Stomach (tissue), 9 donors: Measurements from ENCODE around the gene ALKBH8. TPM values are rescaled to one million over a fixed set of nuclear protein-coding genes. Genes with fewer than 3 reads are reported as not detected.

Experiments
- DNase-seq, 2 donors: peaks; one replicate each; pipeline versions ENCODE4 v3.0.0 to v3.0.0-alpha.2; 2013 to 2019
- H3K27ac ChIP-seq, 5 donors: fragments of 200-600 bp in 4 of 5; sonication (generic) in 4 of 5; one replicate each; pipeline ENCODE4 v1.5.1; 2013 to 2019; ENCODE audit warnings: mild to moderate bottlenecking in 1 of 5, moderate library complexity in 1 of 5
- H3K27me3 ChIP-seq, 3 donors: fragments of 200-600 bp; sonication (generic); one replicate each; pipeline ENCODE4 v1.5.1; 2017 to 2019; ENCODE audit warnings: mixed run types in 1 of 3
- H3K36me3 ChIP-seq, 4 donors: fragments of 200-600 bp; sonication (generic); 1 replicate in 3 of 4; 2 replicates in 1 of 4; pipeline ENCODE4 v1.5.1; 2016 to 2019
- H3K4me1 ChIP-seq, 4 donors: fragments of 200-600 bp; sonication (generic); one replicate each; pipeline ENCODE4 v1.5.1; 2016 to 2019
- H3K4me3 ChIP-seq, 4 donors: fragments of 200-600 bp; sonication (generic) in 3 of 4; one replicate each; pipeline ENCODE4 v1.5.1; 2016 to 2019; ENCODE audit warnings: mild to moderate bottlenecking in 1 of 4
- H3K9me3 ChIP-seq, 4 donors: fragments of 200-600 bp; sonication (generic); one replicate each; pipeline ENCODE4 v1.5.1; 2016 to 2019
- EP300 ChIP-seq: sonication (generic); formaldehyde crosslinking; IDR thresholded peaks from one replicate; pipeline ENCODE4 v1.6.1; 2017; ENCODE audit warnings: antibody characterized with exemption
- POLR2A ChIP-seq, 4 donors: fragments of 450-650 bp; IDR thresholded peaks; one replicate each; pipeline ENCODE4 v1.6.1; 2016; ENCODE audit warnings: antibody characterized with exemption in 4 of 4, control low read depth in 2 of 4, mild to moderate bottlenecking in 1 of 4, moderate library complexity in 1 of 4
- POLR2AphosphoS5 ChIP-seq, 3 donors: sonication (generic); formaldehyde crosslinking; IDR thresholded peaks; one replicate each; pipeline ENCODE4 v1.6.1; 2016; ENCODE audit warnings: antibody characterized with exemption in 3 of 3
- WGBS, 5 donors: extraction: QIAGEN DNeasy Blood & Tissue Kit in 3 of 5; methylation state at CpG; one replicate each; pipeline versions ENCODE4 v1.1.5 to v1.1.7; 2013 to 2018; 5-methylcytosine and 5-hydroxymethylcytosine counted together
- intact Hi-C: fragments of 100-400 bp; cut with DNase I; formaldehyde crosslinking; loops from one replicate; pipeline ENCODE4 v1.15.1; 2023; ENCODE audit warnings: low total_unique reads
- polyA plus RNA-seq, 3 donors: library from polyadenylated mRNA; stranded (reverse); fragments of 200-250 nt; gene quantifications; one replicate each; pipeline ENCODE4 v1.2.3, GENCODE V29; 2013
- total RNA-seq, 5 donors: library from RNA; depleted of rRNA; stranded (reverse); fragments of >200 nt; gene quantifications; one replicate each; pipeline versions ENCODE4 v1.1.0 to v1.2.3, GENCODE V29; 2014 to 2016
- TF ChIP-seq, protein P1 (sequence below), 7 experiments: fragments of 450-650 bp in 4 of 7; fragments of 200-600 bp in 3 of 7; sonication (generic) in 3 of 7; IDR thresholded peaks; one replicate each; pipeline ENCODE4 v1.5.1; 2016 to 2019; ENCODE audit warnings: antibody characterized with exemption in 7 of 7, control low read depth in 2 of 7, mild to moderate bottlenecking in 1 of 7
- donor health status: healthy with polysubstance abuse.
- donor health status: Bipolar disorder and iron deficiency.
- donor health status: healthy.

The ALKBH8 gene
- total and polyA plus RNA-seq, 8 donors: 0.87 to 28.0 (median 4.1) TPM

DNA sequence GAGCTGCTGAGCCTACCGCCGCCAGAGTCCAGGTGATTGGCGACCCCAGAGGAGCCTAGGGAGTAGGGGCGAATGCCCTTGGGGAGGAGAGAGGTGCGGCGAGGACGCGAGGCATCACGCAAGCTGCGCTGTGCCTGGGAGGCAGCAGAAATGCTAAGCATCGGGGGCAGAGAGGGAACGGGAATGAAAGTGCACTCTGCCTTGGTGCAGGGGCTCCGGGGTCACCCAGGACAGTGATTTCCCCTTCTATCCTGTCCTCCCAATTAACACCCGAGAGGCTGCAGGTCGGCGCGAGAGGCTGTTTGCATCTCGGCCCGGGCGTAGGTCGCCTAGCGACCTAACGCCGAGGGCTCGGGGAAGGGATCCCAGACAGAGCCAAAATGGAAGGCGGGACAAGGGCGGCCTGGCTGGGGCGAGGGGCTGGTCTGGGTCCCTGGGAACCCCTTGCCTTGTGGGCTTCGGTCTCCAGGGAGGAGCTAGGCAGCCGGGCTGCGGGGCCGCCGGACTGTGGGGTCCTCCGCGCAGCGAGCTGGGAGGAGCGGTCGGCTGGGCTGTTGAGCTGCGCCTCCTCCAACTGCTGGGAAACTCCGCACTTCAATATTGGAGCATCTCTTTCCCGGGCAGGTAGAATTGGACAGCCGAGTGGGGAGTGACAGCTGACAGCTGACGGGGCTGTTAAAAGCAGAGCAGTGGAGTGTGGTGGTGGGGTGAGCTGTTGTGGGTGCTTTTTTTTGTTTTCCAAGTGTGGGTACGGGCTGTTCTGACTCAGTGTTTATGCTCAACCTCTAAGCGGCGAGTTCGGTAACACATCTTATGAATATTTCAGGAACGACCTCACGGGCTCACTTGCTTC, 26.1 kb upstream of the ALKBH8 start:
- DNase-seq: peak in 1 of 2 donors; percentile 41
- H3K4me3 ChIP-seq: peak overlapping the region; percentile 48 to 75 (median 65)
- H3K27me3 ChIP-seq: peaks cover 7 to 91% (median 53%) of the 10 kb centered on the region in 3 donors

GRCh38 chr11:107590460-107591377, 25.2 kb upstream of the ALKBH8 start, which contains the start of gene ELMOD1:
TSS of gene ELMOD1 (plus strand) at chr11:107591147. CDS start at chr11:107618190, 27,043 bp downstream.
- 1 to 3% (median 2%) methylated on average over 30 to 74 of the region's 74 CpGs for WGBS, 5 donors
- no peak within 1 kb of the TSS for H3K27ac ChIP-seq
- peak within 1 kb of the TSS; percentile 48 to 75 (median 65) for H3K4me3 ChIP-seq
- TF ChIP-seq POLR2AphosphoS5 (IDR thresholded peaks at IDR 0.05) (no peak), EP300 (no peak), POLR2A (IDR thresholded peaks at IDR 0.05) (no peak)
- TF ChIP-seq, protein P1, sequence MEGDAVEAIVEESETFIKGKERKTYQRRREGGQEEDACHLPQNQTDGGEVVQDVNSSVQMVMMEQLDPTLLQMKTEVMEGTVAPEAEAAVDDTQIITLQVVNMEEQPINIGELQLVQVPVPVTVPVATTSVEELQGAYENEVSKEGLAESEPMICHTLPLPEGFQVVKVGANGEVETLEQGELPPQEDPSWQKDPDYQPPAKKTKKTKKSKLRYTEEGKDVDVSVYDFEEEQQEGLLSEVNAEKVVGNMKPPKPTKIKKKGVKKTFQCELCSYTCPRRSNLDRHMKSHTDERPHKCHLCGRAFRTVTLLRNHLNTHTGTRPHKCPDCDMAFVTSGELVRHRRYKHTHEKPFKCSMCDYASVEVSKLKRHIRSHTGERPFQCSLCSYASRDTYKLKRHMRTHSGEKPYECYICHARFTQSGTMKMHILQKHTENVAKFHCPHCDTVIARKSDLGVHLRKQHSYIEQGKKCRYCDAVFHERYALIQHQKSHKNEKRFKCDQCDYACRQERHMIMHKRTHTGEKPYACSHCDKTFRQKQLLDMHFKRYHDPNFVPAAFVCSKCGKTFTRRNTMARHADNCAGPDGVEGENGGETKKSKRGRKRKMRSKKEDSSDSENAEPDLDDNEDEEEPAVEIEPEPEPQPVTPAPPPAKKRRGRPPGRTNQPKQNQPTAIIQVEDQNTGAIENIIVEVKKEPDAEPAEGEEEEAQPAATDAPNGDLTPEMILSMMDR (IDR thresholded peaks at IDR 0.05): no peak
- peaks cover 7 to 97% (median 57%) of the 10 kb centered on the region in 3 donors for H3K27me3 ChIP-seq
- H3K9me3 ChIP-seq: no peaks in the 10 kb centered on the region
- DNase-seq: peak in 1 of 2 donors; percentile 84
- H3K4me1 ChIP-seq: peaks cover 16 to 33% (median 29%) of the 10 kb centered on the region in 4 donors
- intact Hi-C loops: no loop called here
- no peaks in the 10 kb centered on the region for H3K36me3 ChIP-seq

More for the DNA sequence above, 26.1 kb upstream of the ALKBH8 start:
- Histone ChIP-seq H3K27ac (no peak overlapping the region), H3K4me1 (peaks cover 16 to 33% (median 29%) of the 10 kb centered on the region in 4 donors), H3K9me3 (no peaks in the 10 kb centered on the region), H3K36me3 (no peaks in the 10 kb centered on the region)
- intact Hi-C loops: no loop called here
- WGBS, 5 donors: 1 to 2% (median 1%) methylated on average over 35 to 49 of the region's 49 CpGs
- no peak for TF ChIP-seq EP300
- TF ChIP-seq, protein P1 (IDR thresholded peaks at IDR 0.05): no peak
- TF ChIP-seq POLR2A (IDR thresholded peaks at IDR 0.05): no peak

DNA sequence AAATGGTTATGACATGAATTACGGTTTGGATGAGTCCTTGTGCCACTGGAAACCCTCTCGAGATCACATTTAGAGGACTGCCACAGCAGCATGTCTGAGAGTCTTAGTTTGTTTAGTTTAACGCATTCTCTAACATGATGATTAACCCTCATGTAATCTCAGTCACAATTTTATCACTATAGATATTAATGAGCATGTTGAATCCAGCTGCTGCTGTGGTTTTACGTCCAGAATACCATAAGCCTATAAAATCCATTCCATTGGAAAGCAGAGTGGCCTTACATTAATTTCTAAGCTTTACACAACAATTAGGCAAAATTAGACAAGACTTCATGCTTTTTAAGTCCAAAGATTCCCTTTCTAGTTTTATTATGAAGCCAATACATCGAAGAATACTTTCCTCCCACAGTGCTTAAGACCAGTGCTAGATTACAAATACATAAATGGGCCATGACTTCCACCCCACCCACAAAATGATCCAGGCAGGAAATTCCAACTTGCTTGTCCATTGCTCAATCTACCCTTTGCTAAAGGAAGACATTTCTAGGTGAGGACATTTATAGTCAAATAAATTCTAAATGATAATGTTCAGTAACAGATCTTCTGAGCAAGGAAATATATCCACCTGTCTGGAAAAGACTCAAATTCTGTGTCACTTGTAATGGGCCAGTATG, 21.9 kb upstream of the ALKBH8 start:
- Histone ChIP-seq H3K4me3 (no peak overlapping the region), H3K9me3 (no peaks in the 10 kb centered on the region), H3K27ac (no peak overlapping the region), H3K27me3 (peaks cover 7 to 67% (median 43%) of the 10 kb centered on the region in 3 donors), H3K4me1 (peaks cover 16 to 30% (median 26%) of the 10 kb centered on the region in 4 donors), H3K36me3 (no peaks in the 10 kb centered on the region)
- whole genome bisulfite sequencing, 5 donors: 56 to 71% (median 62%) methylated on average over 5 of the region's 5 CpGs
- DNase-seq: no peak
- TF ChIP-seq, protein P1 (IDR thresholded peaks at IDR 0.05): no peak
- TF ChIP-seq POLR2AphosphoS5 (IDR thresholded peaks at IDR 0.05) (no peak), POLR2A (IDR thresholded peaks at IDR 0.05) (no peak), EP300 (no peak)
- intact Hi-C loops: no loop called here
